NCI-H526 treated with DMSO at 0.1 percent for 48 hours (cell line): ENCODE measurements around the gene C2CD4C.
"Not testable (repeated sequence)": the region's sequence is repeated elsewhere in the genome, so short reads cannot be mapped to it uniquely, and the experiment has no call there.

Source experiments
- DNase-seq: peaks from one replicate; lab custom pipeline; 2025; lab: John Stamatoyannopoulos, UW

Gene C2CD4C

GRCh38 chr19:413756-414420 is 4.9 kb upstream of the C2CD4C start:
- no peak for DNase-seq

GRCh38 chr19:412356-413355 is 3.7 kb upstream of the C2CD4C start:
- DNase-seq: no peak

GRCh38 chr19:411723-412355 is 2.9 kb upstream of the C2CD4C start:
- no peak for DNase-seq

GRCh38 chr19:411121-411722 is 2.3 kb upstream of the C2CD4C start:
- DNase-seq: not testable (repeated sequence)

- no peak for DNase-seq
These were observed 1.4 kb upstream of the C2CD4C start for GRCh38 chr19:410243-410781.

- DNase-seq: no peak
These were observed 732 bp upstream of the C2CD4C start for GRCh38 chr19:409516-410242.

- no peak for DNase-seq
These were observed 476 bp downstream of the C2CD4C start for GRCh38 chr19:408441-408901.

GRCh38 chr19:407511-408440 is 1.2 kb downstream of the C2CD4C start:
- no peak for DNase-seq

GRCh38 chr19:406971-407510 is 1.9 kb downstream of the C2CD4C start:
- DNase-seq: no peak

GRCh38 chr19:406135-406781 is 2.7 kb downstream of the C2CD4C start:
- no peak for DNase-seq

GRCh38 chr19:405121-405965 is 3.6 kb downstream of the C2CD4C start:
- no peak for DNase-seq

GRCh38 chr19:403221-404027 is 5.5 kb downstream of the C2CD4C start:
- peak; percentile 59 for DNase-seq

- no peak for DNase-seq
These were observed 6.2 kb downstream of the C2CD4C start for GRCh38 chr19:402786-403185.

GRCh38 chr19:401866-402511 is 7.0 kb downstream of the C2CD4C start:
- DNase-seq: no peak

GRCh38 chr19:400976-401865 is 7.7 kb downstream of the C2CD4C start:
- no peak for DNase-seq

- no peak for DNase-seq
These were observed 9.6 kb downstream of the C2CD4C start for GRCh38 chr19:399370-399769.
